Ishikawa (cell line): ENCODE data around the gene GRIN2B.

Source experiments
- CEBPB ChIP-seq: IDR thresholded peaks from 2 replicates; pipeline ENCODE4 v1.6.1; 2012
- EP300 ChIP-seq: IDR thresholded peaks from 2 replicates; pipeline ENCODE4 v1.6.1; 2012; ENCODE audit warnings: borderline replicate concordance
- FOXM1 ChIP-seq: IDR thresholded peaks from 2 replicates; pipeline ENCODE4 v1.6.1; 2012; ENCODE audit warnings: low read depth, borderline replicate concordance
- MAX ChIP-seq: IDR thresholded peaks from 2 replicates; pipeline ENCODE4 v1.6.1; 2012
- RAD21 ChIP-seq: IDR thresholded peaks from 2 replicates; pipeline ENCODE4 v1.6.1; 2012; ENCODE audit warnings: low read depth
- TAF1 ChIP-seq: IDR thresholded peaks from 2 replicates; pipeline ENCODE4 v1.6.1; 2012; ENCODE audit warnings: low read depth, mild to moderate bottlenecking
- YY1 ChIP-seq: IDR thresholded peaks from 2 replicates; pipeline ENCODE4 v1.6.1; 2012; ENCODE audit warnings: low read depth
- TF ChIP-seq, protein P1 (sequence below): IDR thresholded peaks from 2 replicates; pipeline ENCODE4 v1.6.1; 2012; ENCODE audit warnings: low read depth, mild to moderate bottlenecking

- TF ChIP-seq EP300, result no peak
- TF ChIP-seq, protein P1, sequence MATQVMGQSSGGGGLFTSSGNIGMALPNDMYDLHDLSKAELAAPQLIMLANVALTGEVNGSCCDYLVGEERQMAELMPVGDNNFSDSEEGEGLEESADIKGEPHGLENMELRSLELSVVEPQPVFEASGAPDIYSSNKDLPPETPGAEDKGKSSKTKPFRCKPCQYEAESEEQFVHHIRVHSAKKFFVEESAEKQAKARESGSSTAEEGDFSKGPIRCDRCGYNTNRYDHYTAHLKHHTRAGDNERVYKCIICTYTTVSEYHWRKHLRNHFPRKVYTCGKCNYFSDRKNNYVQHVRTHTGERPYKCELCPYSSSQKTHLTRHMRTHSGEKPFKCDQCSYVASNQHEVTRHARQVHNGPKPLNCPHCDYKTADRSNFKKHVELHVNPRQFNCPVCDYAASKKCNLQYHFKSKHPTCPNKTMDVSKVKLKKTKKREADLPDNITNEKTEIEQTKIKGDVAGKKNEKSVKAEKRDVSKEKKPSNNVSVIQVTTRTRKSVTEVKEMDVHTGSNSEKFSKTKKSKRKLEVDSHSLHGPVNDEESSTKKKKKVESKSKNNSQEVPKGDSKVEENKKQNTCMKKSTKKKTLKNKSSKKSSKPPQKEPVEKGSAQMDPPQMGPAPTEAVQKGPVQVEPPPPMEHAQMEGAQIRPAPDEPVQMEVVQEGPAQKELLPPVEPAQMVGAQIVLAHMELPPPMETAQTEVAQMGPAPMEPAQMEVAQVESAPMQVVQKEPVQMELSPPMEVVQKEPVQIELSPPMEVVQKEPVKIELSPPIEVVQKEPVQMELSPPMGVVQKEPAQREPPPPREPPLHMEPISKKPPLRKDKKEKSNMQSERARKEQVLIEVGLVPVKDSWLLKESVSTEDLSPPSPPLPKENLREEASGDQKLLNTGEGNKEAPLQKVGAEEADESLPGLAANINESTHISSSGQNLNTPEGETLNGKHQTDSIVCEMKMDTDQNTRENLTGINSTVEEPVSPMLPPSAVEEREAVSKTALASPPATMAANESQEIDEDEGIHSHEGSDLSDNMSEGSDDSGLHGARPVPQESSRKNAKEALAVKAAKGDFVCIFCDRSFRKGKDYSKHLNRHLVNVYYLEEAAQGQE, result no peak
- TF ChIP-seq CEBPB, result no peak
- no peak for TF ChIP-seq TAF1
- no peak for TF ChIP-seq YY1
- no peak for TF ChIP-seq RAD21
- TF ChIP-seq FOXM1, result no peak
- TF ChIP-seq MAX, result no peak
These were observed 2.5 kb downstream of the GRIN2B start for GRCh38 chr12:13978876-13979275.
